Adipocyte (in vitro differentiated cells): ENCODE measurements around the gene ZSWIM4.
"Not testable (repeated sequence)": the region's sequence is repeated elsewhere in the genome, so short reads cannot be mapped to it uniquely, and the experiment has no call there.

Experiments
- DNase-seq: peaks from one replicate; pipeline ENCODE4 v3.0.0-alpha.2; 2015; ENCODE audit warnings: low read depth
- H3K27me3 ChIP-seq: replicated peaks from 2 replicates; pipeline ENCODE4 v1.7.0; 2013; ENCODE audit warnings: mild to moderate bottlenecking, low read length, moderate library complexity; ENCODE audit not compliant: control insufficient read depth, insufficient read depth
- H3K36me3 ChIP-seq: 2 replicates; pipeline ENCODE4 v1.7.0; 2013; ENCODE audit warnings: low read length, mild to moderate bottlenecking, moderate library complexity; ENCODE audit not compliant: control insufficient read depth, insufficient read depth, severe bottlenecking
- H3K4me1 ChIP-seq: 2 replicates; pipeline ENCODE4 v1.7.0; 2013; ENCODE audit warnings: mild to moderate bottlenecking, low read length, moderate library complexity; ENCODE audit not compliant: control insufficient read depth, insufficient read depth
- H3K4me3 ChIP-seq: 2 replicates; pipeline ENCODE4 v1.7.0; 2013; ENCODE audit warnings: mild to moderate bottlenecking, low read length, moderate library complexity
- H3K9ac ChIP-seq: 2 replicates; pipeline ENCODE4 v1.7.0; 2013; ENCODE audit warnings: mild to moderate bottlenecking, low read length, moderate library complexity
- H3K9me3 ChIP-seq: 2 replicates; pipeline ENCODE4 v1.7.0; 2013; ENCODE audit warnings: mild to moderate bottlenecking, low read length, moderate library complexity; ENCODE audit not compliant: control insufficient read depth

The ZSWIM4 gene

GRCh38 chr19:13848340-13848677, 53.1 kb downstream of the ZSWIM4 start:
- Histone ChIP-seq H3K4me1 (peaks cover 51% of the 10 kb centered on the region), H3K4me3 (peak overlapping the region; percentile 79), H3K9me3 (no peaks in the 10 kb centered on the region), H3K9ac (peak overlapping the region; percentile 91), H3K27me3 (no peaks in the 10 kb centered on the region), H3K36me3 (no peaks in the 10 kb centered on the region)
- DNase-seq = no peak

- no peaks in the 10 kb centered on the region for H3K9me3 ChIP-seq
- peaks cover 47% of the 10 kb centered on the region for H3K4me1 ChIP-seq
- no peaks in the 10 kb centered on the region for H3K27me3 ChIP-seq
- no peak overlapping the region for H3K4me3 ChIP-seq
- no peak for DNase-seq
- no peaks in the 10 kb centered on the region for H3K36me3 ChIP-seq
- H3K9ac ChIP-seq = no peak overlapping the region
Observed at GRCh38 chr19:13848798-13849676, 53.8 kb downstream of the ZSWIM4 start.

- peak overlapping the region; percentile 88 for H3K9ac ChIP-seq
- no peaks in the 10 kb centered on the region for H3K27me3 ChIP-seq
- H3K36me3 ChIP-seq = no peaks in the 10 kb centered on the region
- DNase-seq = peak; percentile 92
- H3K9me3 ChIP-seq = no peaks in the 10 kb centered on the region
- H3K4me3 ChIP-seq = peak overlapping the region; percentile 77
- peaks cover 47% of the 10 kb centered on the region for H3K4me1 ChIP-seq
Observed at GRCh38 chr19:13849991-13850909, 55.0 kb downstream of the ZSWIM4 start.

- H3K27me3 ChIP-seq = no peaks in the 10 kb centered on the region
- H3K9ac ChIP-seq = peak overlapping the region; percentile 88
- peak; percentile 93 for DNase-seq
- H3K36me3 ChIP-seq = no peaks in the 10 kb centered on the region
- peak overlapping the region; percentile 77 for H3K4me3 ChIP-seq
- H3K4me1 ChIP-seq = peaks cover 47% of the 10 kb centered on the region
- H3K9me3 ChIP-seq = no peaks in the 10 kb centered on the region
Observed at GRCh38 chr19:13850910-13851733, 55.9 kb downstream of the ZSWIM4 start.

GRCh38 chr19:13851734-13852114, 56.5 kb downstream of the ZSWIM4 start:
- H3K9me3 ChIP-seq, H3K27me3 ChIP-seq, H3K36me3 ChIP-seq, DNase-seq: not testable (repeated sequence)
- Histone ChIP-seq H3K4me3 (peak overlapping the region; percentile 44), H3K4me1 (peaks cover 44% of the 10 kb centered on the region), H3K9ac (peak overlapping the region; percentile 88)

- H3K27me3 ChIP-seq, H3K4me3 ChIP-seq, DNase-seq, H3K36me3 ChIP-seq, H3K9me3 ChIP-seq: not testable (repeated sequence)
- peak overlapping the region; percentile 88 for H3K9ac ChIP-seq
- peaks cover 39% of the 10 kb centered on the region for H3K4me1 ChIP-seq
Observed at GRCh38 chr19:13852171-13852707, 57.0 kb downstream of the ZSWIM4 start.

- Histone ChIP-seq H3K9me3 (no peaks in the 10 kb centered on the region), H3K36me3 (no peaks in the 10 kb centered on the region), H3K9ac (no peak overlapping the region), H3K27me3 (no peaks in the 10 kb centered on the region), H3K4me1 (peaks cover 18% of the 10 kb centered on the region), H3K4me3 (no peak overlapping the region)
- no peak for DNase-seq
Observed at GRCh38 chr19:13856497-13856896, 61.3 kb downstream of the ZSWIM4 start.

- no peak overlapping the region for H3K4me3 ChIP-seq
- H3K4me1 ChIP-seq = peaks cover 9% of the 10 kb centered on the region
- no peak for DNase-seq
- H3K9ac ChIP-seq = no peak overlapping the region
- no peaks in the 10 kb centered on the region for H3K36me3 ChIP-seq
- no peaks in the 10 kb centered on the region for H3K9me3 ChIP-seq
- no peaks in the 10 kb centered on the region for H3K27me3 ChIP-seq
Observed at GRCh38 chr19:13859361-13859880, 64.2 kb downstream of the ZSWIM4 start.

GRCh38 chr19:13860679-13861391, 65.6 kb downstream of the ZSWIM4 start:
- Histone ChIP-seq H3K4me3 (peak overlapping the region; percentile 83), H3K9ac (peak overlapping the region; percentile 86), H3K4me1 (peaks cover 9% of the 10 kb centered on the region), H3K9me3 (no peaks in the 10 kb centered on the region), H3K27me3 (no peaks in the 10 kb centered on the region), H3K36me3 (no peaks in the 10 kb centered on the region)
- DNase-seq = no peak

GRCh38 chr19:13861392-13861713, 66.1 kb downstream of the ZSWIM4 start:
- no peak for DNase-seq
- H3K4me1 ChIP-seq = peaks cover 13% of the 10 kb centered on the region
- no peaks in the 10 kb centered on the region for H3K27me3 ChIP-seq
- H3K9ac ChIP-seq = peak overlapping the region; percentile 86
- H3K36me3 ChIP-seq = no peaks in the 10 kb centered on the region
- peak overlapping the region; percentile 83 for H3K4me3 ChIP-seq
- no peaks in the 10 kb centered on the region for H3K9me3 ChIP-seq
